ENCODE measurements around the gene EFEMP1. TPM values are rescaled to one million over a fixed set of nuclear protein-coding genes. Genes with fewer than 3 reads are reported as not detected.

Gene EFEMP1
- polyA plus RNA-seq, 1 of the 3 experiments (the other 2 are of a cell fraction), result 1,015 TPM

- Histone ChIP-seq H3F3A (replicated peaks; ENCODE audit: insufficient read depth) (no peaks in the 10 kb centered on the region), H3K4me1 (ENCODE audit: control insufficient read depth in 1 of 2, insufficient read depth in 2 of 2, low read depth in 1 of 2, low read length in 1 of 2) (no peaks in the 10 kb centered on the region), H3K36me3 (replicated peaks in 1 of 2; ENCODE audit: control insufficient read depth in 1 of 2, insufficient read depth in 2 of 2, low read length in 1 of 2) (peaks cover 0 to 2% of the 10 kb centered on the region in 2 experiments), H3K27ac (ENCODE audit: low read depth in 2 of 2, low read length in 1 of 2) (no peak overlapping the region), H3K9me3 (no peaks in the 10 kb centered on the region), H3K9ac (no peak overlapping the region), H4K20me1 (ENCODE audit: insufficient read depth) (no peaks in the 10 kb centered on the region), H3K79me2 (ENCODE audit: insufficient read depth) (peaks cover 23% of the 10 kb centered on the region), H3K4me3 (ENCODE audit: low read depth in 2 of 2, low read length in 1 of 2) (no peak overlapping the region), H3K27me3 (ENCODE audit: insufficient read depth) (no peaks in the 10 kb centered on the region), H3K9me2 (no peaks in the 10 kb centered on the region), H2AFZ (ENCODE audit: low read depth) (no peak overlapping the region), H3K4me2 (no peak overlapping the region)
- POLR2A ChIA-PET, result no interaction called here
- CTCF ChIA-PET, result no interaction called here
- 54% methylated on average over 1 of the region's 1 CpG for WGBS (ENCODE audit: low lambda C conversion rate)
- no peak for TF ChIP-seq CHD2 (IDR thresholded peaks at IDR 0.05; ENCODE audit: low read length, partially characterized antibody)
- no peak for TF ChIP-seq RXRA (IDR thresholded peaks at IDR 0.05; ENCODE audit: borderline replicate concordance, low read depth)
- TF ChIP-seq NRF1 (IDR thresholded peaks at IDR 0.05; ENCODE audit: low read depth, low read length), result no peak
- no peak for TF ChIP-seq SIN3A (IDR thresholded peaks at IDR 0.05; ENCODE audit: borderline replicate concordance, low read depth, low read length)
- TF ChIP-seq GABPA (IDR thresholded peaks at IDR 0.05; ENCODE audit: low read depth), result no peak
- no peak for TF ChIP-seq FOXJ3 (CRISPR knock-in tag; IDR thresholded peaks at IDR 0.05)
- TF ChIP-seq RCOR1 (IDR thresholded peaks at IDR 0.05; ENCODE audit: low read length), result no peak
- no peak for TF ChIP-seq ZBTB33 (IDR thresholded peaks at IDR 0.05; ENCODE audit: borderline replicate concordance, low read depth)
- TF ChIP-seq MXI1 (IDR thresholded peaks at IDR 0.05; ENCODE audit: low read depth, low read length), result no peak
- no peak for TF ChIP-seq FOSL2 (IDR thresholded peaks at IDR 0.05; ENCODE audit: borderline replicate concordance, low read depth)
- no peak for TF ChIP-seq GATA2 (CRISPR knock-in tag; IDR thresholded peaks at IDR 0.05)
- no peak for TF ChIP-seq NFIC (IDR thresholded peaks at IDR 0.05; ENCODE audit: borderline replicate concordance)
- no peak for TF ChIP-seq SMC3 (IDR thresholded peaks at IDR 0.05; ENCODE audit: low read depth, low read length)
- TF ChIP-seq PBX3 (IDR thresholded peaks at IDR 0.05), result no peak
- TF ChIP-seq YY1 (IDR thresholded peaks at IDR 0.05; ENCODE audit: low read depth), result no peak
- no peak for TF ChIP-seq ELF1 (IDR thresholded peaks at IDR 0.05)
- TF ChIP-seq EP300 (IDR thresholded peaks at IDR 0.05; ENCODE audit: borderline replicate concordance in 1 of 2, low read depth in 1 of 2, low read length in 1 of 2), result no peak
- no peak for TF ChIP-seq TEAD4 (IDR thresholded peaks at IDR 0.05; ENCODE audit: borderline replicate concordance, insufficient read depth)
- no peak for TF ChIP-seq FOXM1 (IDR thresholded peaks at IDR 0.05; ENCODE audit: low read depth)
- no peak for DNase-seq
These were observed 3.4 kb upstream of the EFEMP1 start for GRCh38 chr2:55926974-55927373.

Data from SK-N-SH (cell line).